ENCODE data around the gene SVBP.

The SVBP gene

DNA sequence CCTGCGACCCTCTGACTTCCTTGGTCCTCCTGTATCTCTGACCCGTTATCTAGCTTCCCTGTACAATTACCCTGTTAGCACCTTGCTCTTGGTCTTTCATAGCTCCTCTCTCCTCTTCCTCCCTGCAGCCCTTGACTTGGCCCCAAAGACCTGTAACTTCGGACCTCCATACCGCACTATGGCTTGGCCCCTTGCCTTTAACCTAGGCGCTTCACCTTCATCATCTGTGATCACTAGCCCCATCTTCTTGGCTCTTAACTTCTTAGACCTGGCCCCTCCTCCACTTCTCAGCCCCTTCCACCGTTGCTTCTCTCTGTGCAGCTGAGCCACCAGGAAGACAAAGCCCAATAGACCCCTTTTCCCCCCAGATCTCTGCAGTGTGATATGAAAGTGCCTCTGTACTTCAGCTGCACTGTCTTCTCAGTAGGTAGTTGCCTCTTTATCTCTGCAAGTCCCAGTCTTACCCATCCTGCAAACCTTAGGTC, 30.0 kb upstream of the SVBP start:
- CTCF ChIA-PET: interaction anchor here (0.6 kb wide), 1 partner anchor 317 kb away, joined by 3 read pairs; no protein-coding TSS in a partner anchor
- TF ChIP-seq, protein P1, sequence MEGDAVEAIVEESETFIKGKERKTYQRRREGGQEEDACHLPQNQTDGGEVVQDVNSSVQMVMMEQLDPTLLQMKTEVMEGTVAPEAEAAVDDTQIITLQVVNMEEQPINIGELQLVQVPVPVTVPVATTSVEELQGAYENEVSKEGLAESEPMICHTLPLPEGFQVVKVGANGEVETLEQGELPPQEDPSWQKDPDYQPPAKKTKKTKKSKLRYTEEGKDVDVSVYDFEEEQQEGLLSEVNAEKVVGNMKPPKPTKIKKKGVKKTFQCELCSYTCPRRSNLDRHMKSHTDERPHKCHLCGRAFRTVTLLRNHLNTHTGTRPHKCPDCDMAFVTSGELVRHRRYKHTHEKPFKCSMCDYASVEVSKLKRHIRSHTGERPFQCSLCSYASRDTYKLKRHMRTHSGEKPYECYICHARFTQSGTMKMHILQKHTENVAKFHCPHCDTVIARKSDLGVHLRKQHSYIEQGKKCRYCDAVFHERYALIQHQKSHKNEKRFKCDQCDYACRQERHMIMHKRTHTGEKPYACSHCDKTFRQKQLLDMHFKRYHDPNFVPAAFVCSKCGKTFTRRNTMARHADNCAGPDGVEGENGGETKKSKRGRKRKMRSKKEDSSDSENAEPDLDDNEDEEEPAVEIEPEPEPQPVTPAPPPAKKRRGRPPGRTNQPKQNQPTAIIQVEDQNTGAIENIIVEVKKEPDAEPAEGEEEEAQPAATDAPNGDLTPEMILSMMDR (conservative IDR thresholded peaks at IDR 0.05; ENCODE audit: low read depth): no peak
- no peak for DNase-seq (ENCODE audit: low spot score)
- POLR2A ChIA-PET (ENCODE audit: low non-redundant PET): no interaction called here
- H3K27ac ChIP-seq: peak overlapping the region; percentile 73

DNA sequence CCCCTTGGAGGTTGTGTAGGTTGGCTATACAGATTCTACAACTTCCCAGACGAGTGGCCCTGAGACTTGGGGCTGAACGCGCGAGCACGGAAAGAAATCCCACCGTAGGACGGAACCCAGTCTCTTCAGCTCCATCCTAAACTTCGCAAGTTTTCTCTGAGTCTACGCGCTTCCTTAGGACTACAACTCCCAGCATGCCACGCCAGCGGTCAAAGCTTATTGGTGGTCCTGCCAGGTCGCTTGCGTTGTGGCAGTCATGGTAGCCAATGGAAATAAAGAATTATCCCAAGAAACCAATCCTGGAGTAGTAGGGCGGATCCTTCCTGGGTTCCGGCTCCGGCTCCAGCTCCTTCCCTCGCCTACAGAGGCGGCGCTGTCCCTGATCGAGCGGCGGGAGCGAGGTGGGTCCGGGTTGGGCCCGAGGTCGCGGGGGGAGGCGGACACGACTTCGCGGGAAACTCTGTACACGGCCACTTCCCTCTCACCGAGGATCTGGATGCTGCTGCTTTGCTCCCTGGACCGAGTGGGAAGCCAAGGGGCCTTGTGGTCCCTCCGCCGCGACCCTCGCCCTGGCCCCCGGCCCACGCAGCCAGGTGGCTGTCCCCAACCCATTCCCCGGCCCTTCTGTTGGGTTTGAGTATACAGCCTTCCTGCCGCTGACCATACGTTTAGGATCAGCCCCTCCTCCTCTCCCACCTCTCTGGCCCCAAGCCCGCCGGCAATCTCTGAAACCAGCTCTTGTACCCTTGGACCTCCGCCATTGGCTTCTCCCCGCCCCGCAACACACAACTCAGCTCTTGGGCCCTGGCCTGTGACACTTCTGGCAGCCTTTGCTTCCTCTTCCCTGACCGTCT, 29.3 kb upstream of the SVBP start, which contains the start of gene ZNF691:
TSS of gene ZNF691 (plus strand) at position 357 of the 854 bp plus-strand sequence. CDS start 3,046 bp downstream, outside the sequence.
- peak within 1 kb of the TSS; percentile 73 for H3K27ac ChIP-seq
- ChIA-PET POLR2A (ENCODE audit: low non-redundant PET) (interaction anchor here (0.5 to 1.0 kb wide), 4 partner anchors 10 to 178 kb away, joined by 3 to 7 read pairs (median 4); partner anchors contain the start of genes ERMAP and SVBP), CTCF (interaction anchor here (0.6 to 0.7 kb wide), 4 partner anchors 38 to 395 kb away, joined by 3 to 4 read pairs (median 3); no protein-coding TSS in a partner anchor)
- TF ChIP-seq, protein P1 (conservative IDR thresholded peaks at IDR 0.05; ENCODE audit: low read depth): peak; percentile 38
- peak; percentile 99 for DNase-seq (ENCODE audit: low spot score)

DNA sequence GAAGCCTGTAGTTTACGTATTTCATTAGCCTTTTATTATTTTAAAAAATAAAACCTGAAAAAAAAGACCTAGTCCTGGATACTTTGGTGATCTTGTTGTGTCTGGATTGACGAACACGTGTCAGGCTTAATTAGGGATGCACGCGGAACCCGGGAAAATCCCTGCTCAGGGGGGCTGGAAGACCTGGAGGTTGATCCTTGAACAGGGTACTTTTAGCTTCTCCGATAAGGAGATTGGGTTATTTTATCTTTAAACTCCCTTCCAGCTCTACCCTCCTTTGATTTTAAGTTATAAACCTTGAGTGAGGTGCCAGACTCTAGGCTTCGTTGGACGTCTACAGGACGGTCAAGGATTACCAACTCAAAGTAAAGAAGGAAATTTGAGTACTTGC, 28.7 kb upstream of the SVBP start:
- peak; percentile 20 for DNase-seq (ENCODE audit: low spot score)
- CTCF ChIA-PET: interaction anchor here (0.6 to 0.7 kb wide), 3 partner anchors 37 to 394 kb away, joined by 3 to 4 read pairs (median 3); no protein-coding TSS in a partner anchor
- POLR2A ChIA-PET (ENCODE audit: low non-redundant PET): interaction anchor here (0.6 to 1.0 kb wide), 3 partner anchors 10 to 28 kb away, joined by 3 to 5 read pairs (median 3); partner anchors contain the start of genes ERMAP and SVBP
- H3K27ac ChIP-seq: no peak overlapping the region; the same call in 1 of the 2 replicates
- TF ChIP-seq, protein P1 (conservative IDR thresholded peaks at IDR 0.05; ENCODE audit: low read depth): no peak

DNA sequence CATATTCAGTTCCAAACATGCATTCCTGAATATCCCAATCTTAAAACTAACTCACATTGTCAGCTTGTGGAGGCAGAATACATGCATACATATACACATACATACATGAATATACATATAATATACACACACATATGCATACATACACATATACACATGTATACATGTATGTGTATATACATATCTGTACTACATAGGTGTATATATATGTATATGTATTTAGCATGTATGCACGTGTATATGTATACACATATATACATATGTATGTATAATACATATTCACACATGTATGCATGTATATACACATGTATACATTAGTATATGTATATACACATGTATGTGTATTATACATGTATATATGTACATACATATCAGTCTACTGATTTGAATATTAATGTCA, 28.0 kb upstream of the SVBP start:
- CTCF ChIA-PET: no interaction called here
- POLR2A ChIA-PET (ENCODE audit: low non-redundant PET): no interaction called here
- TF ChIP-seq, protein P1 (conservative IDR thresholded peaks at IDR 0.05; ENCODE audit: low read depth): no peak
- no peak for DNase-seq (ENCODE audit: low spot score)
- H3K27ac ChIP-seq: no peak overlapping the region

DNA sequence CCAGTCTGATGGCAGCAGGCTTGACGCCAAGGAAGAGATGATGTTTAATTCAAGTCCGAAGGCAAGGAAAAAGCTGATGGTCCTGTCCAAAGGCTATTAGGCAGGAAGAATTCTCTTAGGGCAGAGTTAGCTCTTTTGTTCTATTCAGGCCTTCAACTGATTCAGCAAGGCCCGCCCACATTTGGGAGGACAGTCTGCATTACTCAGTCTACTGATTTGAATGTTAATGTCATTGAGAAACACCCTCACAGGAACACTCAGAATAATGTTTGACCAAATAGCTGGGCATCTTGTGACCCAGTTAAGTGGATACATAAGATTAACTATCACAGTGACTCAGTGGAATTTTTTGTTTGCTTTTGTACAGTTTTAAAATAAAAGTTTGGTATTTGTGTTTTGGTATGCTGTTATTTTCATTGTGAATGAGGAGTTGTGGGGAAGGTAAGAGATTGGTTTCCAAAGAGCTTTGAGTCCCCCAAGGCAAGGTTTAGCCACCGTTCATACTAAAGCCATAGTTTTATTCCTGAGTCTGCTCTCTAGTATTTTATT, 27.5 kb upstream of the SVBP start:
- TF ChIP-seq, protein P1 (conservative IDR thresholded peaks at IDR 0.05; ENCODE audit: low read depth): no peak
- ChIA-PET POLR2A (ENCODE audit: low non-redundant PET) (no interaction called here), CTCF (interaction anchor here (0.6 kb wide), 1 partner anchor 13 kb away, joined by 5 read pairs; no protein-coding TSS in a partner anchor)
- DNase-seq (ENCODE audit: low spot score): no peak
- no peak overlapping the region for H3K27ac ChIP-seq

DNA sequence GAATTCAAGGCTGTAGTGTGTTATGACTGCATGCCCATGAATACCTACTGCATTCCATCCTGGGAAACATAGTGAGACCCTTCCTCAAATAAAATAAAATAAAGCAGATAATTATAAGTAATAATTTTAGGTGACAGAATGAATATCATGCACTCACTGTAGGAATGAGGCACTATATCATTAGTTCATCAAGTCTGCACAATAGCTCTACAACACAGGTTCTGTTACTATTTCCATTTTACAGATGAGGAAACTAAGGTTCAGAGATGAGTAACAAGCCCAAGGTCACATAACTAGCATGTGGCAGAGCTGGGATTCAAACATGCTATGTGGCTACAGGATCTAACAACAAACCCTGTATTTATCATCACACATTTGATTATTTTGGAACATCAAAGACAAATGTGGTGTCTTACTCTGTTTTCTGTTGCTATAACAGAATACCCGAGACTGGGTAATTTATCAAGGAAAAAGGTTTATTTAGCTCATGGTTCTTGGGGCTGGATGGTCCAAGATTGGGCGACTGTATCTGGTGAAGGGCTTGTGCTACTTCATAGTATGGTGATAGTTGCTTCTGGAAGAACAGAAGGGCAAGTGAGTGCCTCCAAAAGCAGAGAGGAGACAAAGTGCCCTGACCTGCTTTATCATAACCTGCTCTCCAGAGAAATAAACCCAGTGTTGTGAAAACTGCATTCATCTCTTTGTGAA, 24.4 kb upstream of the SVBP start:
- no peak for DNase-seq (ENCODE audit: low spot score)
- ChIA-PET CTCF (interaction anchor here (0.6 kb wide), 1 partner anchor 90 kb away, joined by 4 read pairs; no protein-coding TSS in a partner anchor), POLR2A (ENCODE audit: low non-redundant PET) (no interaction called here)
- TF ChIP-seq, protein P1 (conservative IDR thresholded peaks at IDR 0.05; ENCODE audit: low read depth): no peak
- no peak overlapping the region for H3K27ac ChIP-seq

All from RWPE1 (cell line).